ENCODE data around the gene PIP4K2B. TPM values are rescaled to one million over a fixed set of nuclear protein-coding genes. Genes with fewer than 3 reads are reported as not detected.

Gene PIP4K2B
- total RNA-seq, 4 donors from 2014 or later: 15.3 to 63.5 (median 23.5) TPM

- no peaks in the 10 kb centered on the region for H3K36me3 ChIP-seq
- 1% methylated on average over 43 of the region's 64 CpGs; no CpG with 5 or more reads in 1 of the 2 donors for WGBS, 2 donors (ENCODE audit: low coverage in 1 of 2)
- intact Hi-C loops (cut with DNase I; ENCODE audit: low total_unique reads): no loop called here
- H3K27ac ChIP-seq: peak overlapping the region; percentile 88 to 96 (median 89)
- TF ChIP-seq POLR2AphosphoS5 (IDR thresholded peaks at IDR 0.05): no peak
- TF ChIP-seq, protein P1, sequence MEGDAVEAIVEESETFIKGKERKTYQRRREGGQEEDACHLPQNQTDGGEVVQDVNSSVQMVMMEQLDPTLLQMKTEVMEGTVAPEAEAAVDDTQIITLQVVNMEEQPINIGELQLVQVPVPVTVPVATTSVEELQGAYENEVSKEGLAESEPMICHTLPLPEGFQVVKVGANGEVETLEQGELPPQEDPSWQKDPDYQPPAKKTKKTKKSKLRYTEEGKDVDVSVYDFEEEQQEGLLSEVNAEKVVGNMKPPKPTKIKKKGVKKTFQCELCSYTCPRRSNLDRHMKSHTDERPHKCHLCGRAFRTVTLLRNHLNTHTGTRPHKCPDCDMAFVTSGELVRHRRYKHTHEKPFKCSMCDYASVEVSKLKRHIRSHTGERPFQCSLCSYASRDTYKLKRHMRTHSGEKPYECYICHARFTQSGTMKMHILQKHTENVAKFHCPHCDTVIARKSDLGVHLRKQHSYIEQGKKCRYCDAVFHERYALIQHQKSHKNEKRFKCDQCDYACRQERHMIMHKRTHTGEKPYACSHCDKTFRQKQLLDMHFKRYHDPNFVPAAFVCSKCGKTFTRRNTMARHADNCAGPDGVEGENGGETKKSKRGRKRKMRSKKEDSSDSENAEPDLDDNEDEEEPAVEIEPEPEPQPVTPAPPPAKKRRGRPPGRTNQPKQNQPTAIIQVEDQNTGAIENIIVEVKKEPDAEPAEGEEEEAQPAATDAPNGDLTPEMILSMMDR (IDR thresholded peaks at IDR 0.05): peak in 2 of 5 experiments; percentile 6 to 10
- peak; percentile 57 for DNase-seq
- no peaks in the 10 kb centered on the region for H3K9me3 ChIP-seq
- peaks cover 18 to 73% (median 51%) of the 10 kb centered on the region in 4 donors for H3K4me1 ChIP-seq
- H3K4me3 ChIP-seq: peak overlapping the region; percentile 52 to 95 (median 61)
- no peaks in the 10 kb centered on the region for H3K27me3 ChIP-seq
- in situ Hi-C loops (cut with MboI; ENCODE audit: low pct_ligation_motif_present in 1 of 4, low pct_unique_long_range_greater_than_20kb in 1 of 4, low sequenced_read_pairs in 3 of 4): no loop called here
These were observed 51.8 kb downstream of the PIP4K2B start for GRCh38 chr17:38747463-38748148.

DNA sequence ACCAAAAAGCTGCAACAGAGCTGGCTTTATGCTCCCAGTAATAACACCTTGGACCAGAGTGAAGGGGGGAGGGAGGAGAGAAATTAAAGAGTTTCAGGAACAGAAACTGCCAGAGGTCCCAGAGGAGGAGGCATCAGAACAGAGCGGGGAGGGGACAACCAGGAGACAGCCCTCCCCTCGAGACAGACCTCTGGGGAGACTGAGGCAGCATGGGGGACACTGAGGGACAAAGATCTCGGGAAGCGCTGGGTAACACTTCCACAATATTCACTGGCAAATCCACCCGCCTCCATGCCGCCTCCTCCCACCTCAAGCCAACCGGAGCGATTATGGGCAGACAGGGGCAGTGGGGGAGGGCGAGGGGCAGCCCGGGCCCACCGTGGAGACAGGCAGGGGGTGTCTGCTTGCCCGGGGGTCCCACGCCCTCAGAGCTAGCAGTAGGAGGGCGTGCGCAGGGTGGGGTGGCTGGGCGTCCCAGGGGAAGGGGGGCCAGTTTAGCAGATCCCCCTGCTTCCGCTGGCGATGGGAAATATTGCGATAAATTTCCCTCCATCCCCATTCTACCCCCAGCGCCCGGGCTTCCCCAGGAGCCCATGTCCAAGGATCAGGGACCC is 52.4 kb downstream of the PIP4K2B start:
- Histone ChIP-seq H3K4me3 (peak overlapping the region; percentile 52 to 95 (median 61)), H3K9me3 (no peaks in the 10 kb centered on the region), H3K27me3 (no peaks in the 10 kb centered on the region), H3K27ac (peak overlapping the region; percentile 88 to 96 (median 89)), H3K36me3 (no peaks in the 10 kb centered on the region), H3K4me1 (peaks cover 24 to 78% (median 57%) of the 10 kb centered on the region in 4 donors)
- TF ChIP-seq, protein P1 (IDR thresholded peaks at IDR 0.05): no peak
- no peak for TF ChIP-seq POLR2A (IDR thresholded peaks at IDR 0.05)
- TF ChIP-seq EP300 (IDR thresholded peaks at IDR 0.05; ENCODE audit: low read depth): no peak
- TF ChIP-seq POLR2AphosphoS5 (IDR thresholded peaks at IDR 0.05): no peak
- in situ Hi-C loops (cut with MboI; ENCODE audit: low pct_ligation_motif_present in 1 of 4, low pct_unique_long_range_greater_than_20kb in 1 of 4, low sequenced_read_pairs in 3 of 4) (no loop called here), intact Hi-C loops (cut with DNase I; ENCODE audit: low total_unique reads) (no loop called here)
- WGBS, 2 donors (ENCODE audit: low coverage in 1 of 2): 6% methylated on average over 21 of the region's 21 CpGs; no CpG with 5 or more reads in 1 of the 2 donors
- DNase-seq: no peak

- no peak for TF ChIP-seq EP300 (IDR thresholded peaks at IDR 0.05; ENCODE audit: low read depth)
- TF ChIP-seq, protein P1 (IDR thresholded peaks at IDR 0.05): no peak
- no peak for TF ChIP-seq POLR2A (IDR thresholded peaks at IDR 0.05)
- TF ChIP-seq POLR2AphosphoS5 (IDR thresholded peaks at IDR 0.05): no peak
- in situ Hi-C loops (cut with MboI; ENCODE audit: low pct_ligation_motif_present in 1 of 4, low pct_unique_long_range_greater_than_20kb in 1 of 4, low sequenced_read_pairs in 3 of 4) (no loop called here), intact Hi-C loops (cut with DNase I; ENCODE audit: low total_unique reads) (no loop called here)
- no peaks in the 10 kb centered on the region for H3K36me3 ChIP-seq
- no peaks in the 10 kb centered on the region for H3K9me3 ChIP-seq
- DNase-seq: no peak
- H3K27ac ChIP-seq: peak overlapping the region; percentile 88 to 96 (median 89)
- H3K27me3 ChIP-seq: no peaks in the 10 kb centered on the region
- peaks cover 31 to 78% (median 64%) of the 10 kb centered on the region in 4 donors for H3K4me1 ChIP-seq
- peak overlapping the region in 1 of 4 donors; percentile 95 for H3K4me3 ChIP-seq
- WGBS, 2 donors (ENCODE audit: low coverage in 1 of 2): 44% methylated on average over 8 of the region's 8 CpGs; no CpG with 5 or more reads in 1 of the 2 donors
These were observed 53.1 kb downstream of the PIP4K2B start for GRCh38 chr17:38746004-38746848.

DNA sequence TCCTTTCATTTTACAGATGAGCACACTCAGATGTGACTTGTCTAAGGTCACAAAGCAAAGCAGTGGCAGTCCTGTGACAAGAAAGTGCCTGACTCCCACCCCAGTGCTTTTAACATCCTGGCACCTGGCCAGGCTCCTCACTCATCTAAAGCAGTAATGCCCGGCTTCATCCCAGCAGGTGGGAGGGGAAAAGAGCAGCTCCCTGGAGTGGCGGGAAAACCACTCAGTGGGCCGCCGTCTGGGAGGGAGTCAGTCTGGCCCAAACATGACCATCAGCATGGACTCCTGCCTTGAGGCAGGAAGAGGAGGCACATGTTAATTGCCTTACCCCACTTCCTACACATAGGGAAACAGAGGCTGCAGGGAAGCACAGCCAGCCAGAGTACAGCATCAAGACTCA is 53.8 kb downstream of the PIP4K2B start:
- intact Hi-C loops (cut with DNase I; ENCODE audit: low total_unique reads) (no loop called here), in situ Hi-C loops (cut with MboI; ENCODE audit: low pct_ligation_motif_present in 1 of 4, low pct_unique_long_range_greater_than_20kb in 1 of 4, low sequenced_read_pairs in 3 of 4) (no loop called here)
- Histone ChIP-seq H3K4me1 (peaks cover 34 to 78% (median 64%) of the 10 kb centered on the region in 4 donors), H3K9me3 (no peaks in the 10 kb centered on the region), H3K27ac (peak overlapping the region in 1 of 4 donors; percentile 21), H3K36me3 (no peaks in the 10 kb centered on the region), H3K4me3 (no peak overlapping the region), H3K27me3 (no peaks in the 10 kb centered on the region)
- TF ChIP-seq EP300 (IDR thresholded peaks at IDR 0.05; ENCODE audit: low read depth): no peak
- TF ChIP-seq POLR2A (IDR thresholded peaks at IDR 0.05): no peak
- TF ChIP-seq POLR2AphosphoS5 (IDR thresholded peaks at IDR 0.05): no peak
- DNase-seq: no peak
- WGBS, 2 donors (ENCODE audit: low coverage in 1 of 2): 61% methylated on average over 4 of the region's 4 CpGs; no CpG with 5 or more reads in 1 of the 2 donors
